GM12801 (cell line): ENCODE data around the gene ELFN2.

Experiments used
- CTCF ChIP-seq: IDR thresholded peaks from one replicate; pipeline ENCODE4 v1.5.1; 2011; ENCODE audit warnings: control low read depth; ENCODE audit not compliant: insufficient read length; ENCODE audit errors: extremely low read depth

ELFN2 gene

GRCh38 chr22:37440875-37441274, 13.6 kb upstream of the ELFN2 start:
- TF ChIP-seq CTCF = no peak

- no peak for TF ChIP-seq CTCF
Observed at GRCh38 chr22:37439347-37439746, 12.1 kb upstream of the ELFN2 start.

- TF ChIP-seq CTCF = no peak
Observed at GRCh38 chr22:37435970-37436603, 8.8 kb upstream of the ELFN2 start.

GRCh38 chr22:37433786-37434185, 6.5 kb upstream of the ELFN2 start:
- TF ChIP-seq CTCF = no peak

GRCh38 chr22:37432708-37433054, 5.4 kb upstream of the ELFN2 start:
- no peak for TF ChIP-seq CTCF

GRCh38 chr22:37431801-37432707, 4.8 kb upstream of the ELFN2 start:
- no peak for TF ChIP-seq CTCF

- TF ChIP-seq CTCF = no peak
Observed at GRCh38 chr22:37431366-37431765, 4.1 kb upstream of the ELFN2 start.
